Activated naive CD4-positive, alpha-beta T cell treated with anti-CD3 and anti-CD28 coated beads for 36 hours (primary cell): ENCODE results near the gene LACTBL1. TPM values are rescaled to one million over a fixed set of nuclear protein-coding genes. Genes with fewer than 3 reads are reported as not detected.

Experiments used
- CTCF ChIA-PET: fragments of 350-600 bp; sonication (Branson Sonifier 250); formaldehyde crosslinking; loops from one replicate; lab custom pipeline; 2021; ENCODE audit warnings: antibody characterized with exemption; lab: Charles Lee
- DNase-seq: peaks from one replicate; pipeline ENCODE4 v3.0.0-alpha.2; 2020
- H3K27ac Mint-ChIP-seq: one replicate; pipeline ENCODE4 v1.8.0; 2021; ENCODE audit warnings: mild to moderate bottlenecking, mixed read lengths
- H3K27me3 Mint-ChIP-seq: one replicate; pipeline ENCODE4 v1.8.0; 2021; ENCODE audit warnings: low read depth, mixed read lengths
- H3K36me3 Mint-ChIP-seq: one replicate; pipeline ENCODE4 v1.8.0; 2021; ENCODE audit warnings: low read depth, mixed read lengths
- H3K4me1 Mint-ChIP-seq: one replicate; pipeline ENCODE4 v1.8.0; 2021; ENCODE audit warnings: low read depth, mixed read lengths
- H3K4me3 Mint-ChIP-seq: one replicate; pipeline ENCODE4 v1.8.0; 2021; ENCODE audit warnings: mild to moderate bottlenecking, moderate library complexity, mixed read lengths
- H3K9me3 Mint-ChIP-seq: one replicate; pipeline ENCODE4 v1.8.0; 2021; ENCODE audit warnings: mixed read lengths
- intact Hi-C: fragments of 100-400 bp; cut with micrococcal nuclease; formaldehyde crosslinking; loops from one replicate; pipeline ENCODE4 v1.15.1; 2023
- total RNA-seq, 2 experiments: library from RNA; stranded (reverse); gene quantifications; one replicate each; pipeline ENCODE4 v1.2.3, GENCODE V29; 2021

LACTBL1 gene
- total RNA-seq, 2 experiments from 2014 or later: not detected

- intact Hi-C loops: loop anchor here (1.0 to 10.0 kb wide), 3 partner anchors 123 to 279 kb away; no protein-coding TSS in a partner anchor
- no peaks in the 10 kb centered on the region for H3K9me3 Mint-ChIP-seq
- no peaks in the 10 kb centered on the region for H3K36me3 Mint-ChIP-seq
- H3K27me3 Mint-ChIP-seq: peaks cover 12% of the 10 kb centered on the region
- no peaks in the 10 kb centered on the region for H3K4me1 Mint-ChIP-seq
- CTCF ChIA-PET: no interaction called here
- no peak for DNase-seq
- H3K4me3 Mint-ChIP-seq: no peak overlapping the region
- H3K27ac Mint-ChIP-seq: no peak overlapping the region
These were observed 3.0 kb upstream of the LACTBL1 start for GRCh38 chr1:22975694-22976093.

DNA sequence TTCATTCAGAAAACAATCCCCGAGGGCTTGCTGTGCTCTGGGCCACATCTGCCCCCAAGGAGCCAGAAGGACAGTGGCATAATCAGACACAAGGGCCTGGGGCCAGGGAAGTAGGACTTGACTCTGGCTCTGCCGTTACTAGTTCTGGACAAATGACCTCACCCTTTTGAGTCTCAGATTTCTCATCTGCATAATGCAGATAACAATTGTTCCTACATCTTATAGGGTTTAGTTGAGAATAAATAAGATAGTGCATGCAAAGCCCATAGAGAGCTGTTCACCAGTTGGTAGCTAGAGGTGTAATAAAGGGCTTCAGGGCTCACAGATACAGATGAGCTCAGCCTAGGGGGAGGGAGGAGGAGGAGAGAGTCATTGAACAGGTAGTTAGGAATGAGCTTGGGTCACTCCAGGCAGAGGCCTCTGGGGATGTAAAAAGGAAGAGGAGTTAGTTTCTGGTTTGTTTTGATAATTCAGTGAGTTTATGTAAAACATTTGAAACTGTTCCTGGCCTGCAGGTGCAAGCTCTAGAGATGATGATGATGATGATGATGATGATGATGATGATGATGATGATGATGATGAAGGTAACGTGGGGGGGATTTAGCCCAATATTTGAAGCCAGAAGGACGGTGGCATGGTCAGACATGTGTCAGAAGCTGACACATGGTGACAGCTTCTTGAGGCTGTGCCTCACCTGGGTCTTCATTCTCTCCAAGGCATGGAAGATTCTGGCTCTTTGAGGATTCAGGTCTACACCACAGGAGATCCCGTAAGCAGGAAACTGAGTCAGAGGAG, 858 bp downstream of the LACTBL1 start:
- no peaks in the 10 kb centered on the region for H3K4me1 Mint-ChIP-seq
- no peak overlapping the region for H3K4me3 Mint-ChIP-seq
- DNase-seq: no peak
- H3K36me3 Mint-ChIP-seq: no peaks in the 10 kb centered on the region
- CTCF ChIA-PET: interaction anchor here (0.6 to 2.3 kb wide), 2 partner anchors 66 to 213 kb away, joined by 3 to 8 read pairs; no protein-coding TSS in a partner anchor
- H3K9me3 Mint-ChIP-seq: no peaks in the 10 kb centered on the region
- H3K27me3 Mint-ChIP-seq: peaks cover 25% of the 10 kb centered on the region
- intact Hi-C loops: loop anchor here (10.0 kb wide), 1 partner anchor 283 kb away; no protein-coding TSS in a partner anchor
- H3K27ac Mint-ChIP-seq: no peak overlapping the region

DNA sequence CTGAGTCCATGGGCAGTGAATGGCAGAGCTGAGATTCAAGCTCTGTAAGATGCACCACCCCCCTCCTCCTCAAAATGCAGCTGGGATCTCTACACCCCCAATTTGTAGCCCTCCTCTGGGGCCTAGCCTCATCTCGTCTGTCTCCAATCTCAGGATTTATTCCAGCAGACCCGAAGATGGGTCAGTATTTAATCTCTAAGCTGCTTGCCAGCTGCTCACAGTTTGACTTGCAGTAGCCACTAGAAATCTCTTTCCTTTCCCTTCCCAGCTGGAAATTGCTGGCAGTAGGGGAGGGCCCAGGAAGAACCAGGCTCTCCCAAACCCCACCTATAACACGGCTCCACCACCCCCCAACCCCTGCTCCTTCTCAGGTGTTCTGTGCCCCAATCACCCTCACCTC, 1.5 kb downstream of the LACTBL1 start:
- no peak overlapping the region for H3K4me3 Mint-ChIP-seq
- no peak overlapping the region for H3K27ac Mint-ChIP-seq
- DNase-seq: no peak
- CTCF ChIA-PET: interaction anchor here (0.7 to 2.3 kb wide), 2 partner anchors 41 to 213 kb away, joined by 3 to 8 read pairs; no protein-coding TSS in a partner anchor
- intact Hi-C loops: loop anchor here (10.0 kb wide), 1 partner anchor 284 kb away; no protein-coding TSS in a partner anchor
- no peaks in the 10 kb centered on the region for H3K4me1 Mint-ChIP-seq
- peaks cover 6% of the 10 kb centered on the region for H3K9me3 Mint-ChIP-seq
- H3K36me3 Mint-ChIP-seq: no peaks in the 10 kb centered on the region
- H3K27me3 Mint-ChIP-seq: peaks cover 28% of the 10 kb centered on the region

DNA sequence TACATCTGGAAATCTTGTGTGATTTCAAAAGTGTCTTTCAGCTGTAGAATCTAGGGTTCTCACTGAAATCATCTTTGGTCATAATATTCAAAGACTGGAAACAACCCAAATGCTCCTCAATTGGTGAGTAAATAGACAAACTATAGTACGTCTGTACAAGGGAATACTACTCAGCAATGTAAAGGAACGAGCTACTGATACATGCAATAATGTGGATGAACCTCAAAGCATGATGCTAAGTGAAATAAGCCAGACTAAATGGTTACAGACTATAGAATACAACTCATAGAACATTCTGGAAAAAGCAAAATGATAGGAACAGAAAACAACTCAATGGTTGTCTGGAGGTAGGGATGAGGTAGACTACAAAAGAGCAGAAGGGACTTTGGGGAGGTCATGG, 2.6 kb downstream of the LACTBL1 start:
- CTCF ChIA-PET: no interaction called here
- Mint-ChIP-seq H3K4me1 (no peaks in the 10 kb centered on the region), H3K9me3 (peaks cover 6% of the 10 kb centered on the region), H3K36me3 (no peaks in the 10 kb centered on the region), H3K27ac (no peak overlapping the region), H3K27me3 (peaks cover 25% of the 10 kb centered on the region), H3K4me3 (no peak overlapping the region)
- intact Hi-C loops: loop anchor here (10.0 kb wide), 1 partner anchor 285 kb away; no protein-coding TSS in a partner anchor
- no peak for DNase-seq

DNA sequence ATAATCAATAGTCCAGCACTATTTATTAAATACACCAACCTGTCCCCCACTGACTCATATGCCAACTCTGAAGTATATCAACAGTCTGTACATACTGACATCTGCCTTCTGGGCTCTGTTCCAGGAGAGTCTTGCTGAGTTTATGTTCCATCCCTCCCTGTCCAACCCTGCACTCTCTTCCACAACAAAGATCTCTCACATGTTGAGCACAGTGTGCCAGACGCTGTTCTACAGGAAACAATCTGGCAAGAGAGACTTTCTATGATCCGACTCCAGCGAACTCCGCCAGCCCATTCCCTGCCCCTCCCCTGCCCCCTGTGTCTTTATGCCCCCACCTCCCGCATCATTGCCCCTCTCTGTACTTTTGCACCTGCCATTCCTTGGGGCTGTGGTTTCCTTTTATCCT, 3.4 kb downstream of the LACTBL1 start:
- DNase-seq: no peak
- CTCF ChIA-PET: no interaction called here
- intact Hi-C loops: no loop called here
- Mint-ChIP-seq H3K4me1 (no peaks in the 10 kb centered on the region), H3K4me3 (no peak overlapping the region), H3K27me3 (peaks cover 25% of the 10 kb centered on the region), H3K9me3 (peaks cover 6% of the 10 kb centered on the region), H3K27ac (no peak overlapping the region), H3K36me3 (no peaks in the 10 kb centered on the region)

DNA sequence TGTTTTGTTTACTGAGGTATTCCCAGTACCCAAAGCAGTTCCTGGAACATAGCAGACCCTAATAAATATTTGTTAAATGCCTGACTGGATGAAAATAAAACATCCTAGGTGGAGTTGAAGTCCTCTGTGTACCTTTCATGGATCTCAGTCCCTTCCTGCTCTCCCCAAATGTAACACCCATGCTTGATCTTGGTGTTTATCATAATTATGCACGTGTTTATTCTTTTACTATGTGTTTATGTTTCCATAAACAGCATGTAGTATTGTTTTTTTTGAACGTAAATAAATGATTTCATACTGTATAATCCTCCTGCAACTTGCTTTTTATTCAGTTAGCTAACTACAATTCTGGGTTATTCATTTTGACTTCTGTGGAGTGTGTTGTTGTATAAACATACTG, 4.8 kb downstream of the LACTBL1 start:
- Mint-ChIP-seq H3K4me3 (no peak overlapping the region), H3K27ac (no peak overlapping the region), H3K36me3 (no peaks in the 10 kb centered on the region), H3K4me1 (no peaks in the 10 kb centered on the region), H3K27me3 (peaks cover 25% of the 10 kb centered on the region), H3K9me3 (peaks cover 6% of the 10 kb centered on the region)
- intact Hi-C loops: no loop called here
- CTCF ChIA-PET: no interaction called here
- DNase-seq: no peak

GRCh38 chr1:22966309-22966708, 6.4 kb downstream of the LACTBL1 start:
- Mint-ChIP-seq H3K9me3 (peaks cover 6% of the 10 kb centered on the region), H3K4me3 (no peak overlapping the region), H3K27me3 (peaks cover 21% of the 10 kb centered on the region), H3K27ac (no peak overlapping the region), H3K36me3 (no peaks in the 10 kb centered on the region), H3K4me1 (no peaks in the 10 kb centered on the region)
- intact Hi-C loops: no loop called here
- no peak for DNase-seq
- CTCF ChIA-PET: interaction anchor here (1.5 to 3.2 kb wide), 2 partner anchors 218 to 263 kb away, joined by 6 to 18 read pairs; no protein-coding TSS in a partner anchor

DNA sequence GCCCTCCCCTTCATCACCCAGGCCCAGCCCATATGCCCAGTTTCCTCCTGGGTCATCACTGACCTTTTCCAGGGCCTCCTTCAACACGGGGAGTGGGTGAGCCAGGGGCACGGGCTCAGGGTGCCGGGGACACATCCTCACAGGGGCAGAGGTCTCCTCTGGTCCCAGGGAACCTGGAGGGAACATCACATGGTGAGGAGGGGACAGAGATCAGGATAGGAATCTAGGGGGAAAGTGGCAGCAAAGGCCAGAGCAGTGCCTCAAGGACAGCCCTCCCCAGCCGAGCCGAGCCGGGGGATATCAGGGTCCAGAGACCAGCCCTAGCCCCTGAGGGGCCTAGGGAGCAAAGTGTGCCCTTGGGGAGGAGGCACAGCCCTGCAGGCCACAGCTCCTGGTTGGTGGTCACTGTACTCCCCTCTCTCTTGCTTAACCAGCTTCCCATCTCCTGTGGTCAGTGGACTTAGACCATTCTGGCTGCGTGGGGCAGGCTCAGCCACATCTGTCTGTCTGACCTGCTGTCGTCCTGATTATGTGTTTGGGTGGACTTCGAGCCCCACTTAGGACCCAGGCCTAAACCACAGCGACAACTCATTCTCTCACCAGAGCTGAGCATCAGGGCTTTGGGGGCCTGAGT, 9.5 kb downstream of the LACTBL1 start:
- intact Hi-C loops: no loop called here
- H3K4me1 Mint-ChIP-seq: no peaks in the 10 kb centered on the region
- CTCF ChIA-PET: interaction anchor here (0.7 to 3.2 kb wide), 3 partner anchors 11 to 260 kb away, joined by 3 to 18 read pairs (median 4); no protein-coding TSS in a partner anchor

GRCh38 chr1:22962558-22962957, 10.1 kb downstream of the LACTBL1 start:
- Mint-ChIP-seq H3K4me3 (no peak overlapping the region), H3K4me1 (no peaks in the 10 kb centered on the region), H3K9me3 (peaks cover 6% of the 10 kb centered on the region), H3K36me3 (no peaks in the 10 kb centered on the region), H3K27me3 (peaks cover 5% of the 10 kb centered on the region), H3K27ac (no peak overlapping the region)
- DNase-seq: no peak
- intact Hi-C loops: no loop called here
- CTCF ChIA-PET: no interaction called here

More for the DNA sequence above, 9.5 kb downstream of the LACTBL1 start:
- Mint-ChIP-seq H3K4me3 (no peak overlapping the region), H3K27me3 (peaks cover 5% of the 10 kb centered on the region), H3K36me3 (no peaks in the 10 kb centered on the region), H3K9me3 (peaks cover 6% of the 10 kb centered on the region), H3K27ac (no peak overlapping the region)
- DNase-seq: no peak

DNA sequence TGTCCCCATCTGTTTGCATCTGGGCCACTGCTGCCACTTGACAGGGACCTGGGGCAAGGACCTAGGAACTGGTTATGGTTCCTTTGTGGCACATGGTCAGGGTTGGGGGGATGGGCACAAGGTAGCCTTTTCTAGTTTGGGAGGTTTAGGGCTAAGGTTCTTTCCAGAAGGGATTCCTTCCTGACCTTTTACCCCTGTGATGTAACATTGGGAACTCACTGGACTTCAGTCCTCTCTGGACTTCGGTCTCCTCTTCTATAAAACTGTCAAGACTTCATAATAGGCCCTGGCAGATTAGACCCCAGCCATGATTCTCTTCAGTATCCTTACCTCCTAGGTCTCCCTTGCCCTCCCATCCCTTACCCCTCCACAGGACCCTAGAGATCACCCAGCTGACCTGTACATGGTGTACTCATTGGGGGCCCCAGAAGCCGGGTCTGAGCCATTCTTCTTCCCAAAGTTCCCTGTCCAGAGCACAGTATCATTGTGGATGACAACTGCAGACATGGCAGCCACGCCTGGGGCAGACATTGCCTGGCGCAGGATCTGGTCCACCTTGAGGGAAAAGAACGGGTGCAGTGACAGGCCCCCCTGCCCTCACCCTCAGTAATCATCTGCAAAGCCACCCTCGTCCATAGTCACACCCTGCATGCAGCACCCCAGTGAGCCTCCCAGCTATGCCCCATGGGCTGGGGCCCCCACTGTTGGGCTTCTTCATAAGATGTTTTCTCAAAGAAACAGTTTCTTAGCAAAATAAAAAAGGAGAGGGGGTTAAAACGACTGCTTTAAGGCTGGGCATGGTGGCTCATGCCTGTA, 12.9 kb downstream of the LACTBL1 start:
- H3K9me3 Mint-ChIP-seq: no peaks in the 10 kb centered on the region
- no peaks in the 10 kb centered on the region for H3K4me1 Mint-ChIP-seq
- H3K36me3 Mint-ChIP-seq: no peaks in the 10 kb centered on the region
- H3K4me3 Mint-ChIP-seq: no peak overlapping the region
- DNase-seq: no peak
- peaks cover under 1% of the 10 kb centered on the region for H3K27me3 Mint-ChIP-seq
- intact Hi-C loops: no loop called here
- H3K27ac Mint-ChIP-seq: no peak overlapping the region
- CTCF ChIA-PET: no interaction called here

- CTCF ChIA-PET: no interaction called here
- Mint-ChIP-seq H3K4me1 (no peaks in the 10 kb centered on the region), H3K9me3 (no peaks in the 10 kb centered on the region), H3K27ac (no peak overlapping the region), H3K4me3 (no peak overlapping the region), H3K27me3 (peaks cover 10% of the 10 kb centered on the region), H3K36me3 (no peaks in the 10 kb centered on the region)
- intact Hi-C loops: no loop called here
- DNase-seq: no peak
These were observed 14.1 kb downstream of the LACTBL1 start for GRCh38 chr1:22958556-22958955.

GRCh38 chr1:22957066-22957465, 15.6 kb downstream of the LACTBL1 start:
- intact Hi-C loops: no loop called here
- no peak for DNase-seq
- Mint-ChIP-seq H3K4me1 (no peaks in the 10 kb centered on the region), H3K27me3 (peaks cover 10% of the 10 kb centered on the region), H3K9me3 (no peaks in the 10 kb centered on the region), H3K27ac (no peak overlapping the region), H3K36me3 (no peaks in the 10 kb centered on the region), H3K4me3 (no peak overlapping the region)
- CTCF ChIA-PET: interaction anchor here (1.0 kb wide), 1 partner anchor 8 kb away, joined by 3 read pairs; no protein-coding TSS in a partner anchor
